H1 (cell line): ENCODE data around the gene FSCN2. TPM values are rescaled to one million over a fixed set of nuclear protein-coding genes. Genes with fewer than 3 reads are reported as not detected.

Experiments
- BACH1 ChIP-seq: IDR thresholded peaks from 2 replicates; pipeline ENCODE4 v1.6.1; 2012; ENCODE audit warnings: low read length, improper control_type of control experiment
- BCL11A ChIP-seq, 2 experiments: IDR thresholded peaks; one replicate each; pipeline ENCODE4 v1.6.1; 2011; ENCODE audit warnings: low read depth in 2 of 2, low read length in 2 of 2, mild to moderate bottlenecking in 2 of 2
- CHD7 ChIP-seq: fragments of 300-600 bp; sonication (generic); IDR thresholded peaks from 2 replicates; pipeline ENCODE4 v1.7.1; 2012; ENCODE audit warnings: low read length, moderate library complexity, mild to moderate bottlenecking, inconsistent platforms; ENCODE audit not compliant: insufficient replicate concordance
- E2F6 ChIP-seq: IDR thresholded peaks from 2 replicates; pipeline ENCODE4 v1.6.1; 2012; ENCODE audit warnings: inconsistent platforms
- NANOG ChIP-seq: IDR thresholded peaks from 2 replicates; pipeline ENCODE4 v1.6.1; 2011; ENCODE audit warnings: low read length, low read depth, mild to moderate bottlenecking, inconsistent platforms; ENCODE audit not compliant: insufficient read depth, poor library complexity, severe bottlenecking
- SIN3A ChIP-seq, 2 experiments: IDR thresholded peaks in 1 of 2; conservative IDR thresholded peaks in 1 of 2; 2 replicates each; pipeline ENCODE4 v1.6.1; 2011 to 2012; ENCODE audit warnings: low read length in 2 of 2, improper control_type of control experiment in 1 of 2, low read depth in 1 of 2, mild to moderate bottlenecking in 1 of 2
- SP1 ChIP-seq: IDR thresholded peaks from 2 replicates; pipeline ENCODE4 v1.6.1; 2011; ENCODE audit warnings: low read depth, low read length
- SUZ12 ChIP-seq: fragments of 200-600 bp; sonication (generic); IDR thresholded peaks from 2 replicates; pipeline ENCODE4 v1.6.1; 2012; ENCODE audit warnings: mild to moderate bottlenecking, inconsistent platforms, low read length, moderate library complexity, mixed read lengths
- TCF12 ChIP-seq: IDR thresholded peaks from 2 replicates; pipeline ENCODE4 v1.6.1; 2011; ENCODE audit warnings: low read depth, mild to moderate bottlenecking, low read length
- polyA plus RNA-seq, 7 experiments: library from polyadenylated mRNA; depleted of rRNA in 3 of 7; stranded (reverse) in 5 of 7; unstranded in 2 of 7; fragments of >200 nt in 5 of 7; fragments of 200-250 nt in 2 of 7; gene quantifications; 1 replicate in 5 of 7; 2 replicates in 1 of 7; 4 replicates in 1 of 7; pipeline versions ENCODE4 v1.2.1 to v1.2.3, GENCODE V29; 2011 to 2013; ENCODE audit warnings: missing spikeins in 2 of 7, mixed read lengths in 2 of 7
- total RNA-seq: library from RNA; stranded (reverse); fragmentation: NEBNext Ultra II Directional; extraction: Animal tissue kit (Norgen Biotek cat#: 25700); gene quantifications from 2 replicates; pipeline ENCODE4 v1.2.1, GENCODE V29; 2021

FSCN2 gene
- total and polyA plus RNA-seq, 2 of the 8 experiments (the other 6 are each of a cell fraction or from before 2014, with no cell fraction given) = 0.18 to 0.30 TPM

GRCh38 chr17:81512562-81513371 is 15.4 kb upstream of the FSCN2 start, which contains the start of gene ACTG1 (continued):
- TF ChIP-seq CHD7 (no peak), SUZ12 (no peak; the same call in 1 of the 2 replicates), BCL11A (IDR thresholded peaks at IDR 0.05; ENCODE audit: low read depth in 2 of 2, low read length in 2 of 2) (no peak), BACH1 (peak; percentile 92), TCF12 (no peak), NANOG (no peak), E2F6 (no peak), SP1 (peak; percentile 64; the same call in 1 of the 2 replicates), SIN3A (conservative IDR thresholded peaks at IDR 0.05 in 1 of 2, IDR thresholded peaks at IDR 0.05 in 1 of 2; ENCODE audit: low read depth in 1 of 2, low read length in 2 of 2) (0 out of 4 replicates have a peak, but pooled peaks of 1 of the 2 experiments have one; percentile 21)
